Erythroblast (primary cell): ENCODE measurements around the gene TIPARP.
"Not testable (repeated sequence)": the region's sequence is repeated elsewhere in the genome, so short reads cannot be mapped to it uniquely, and the experiment has no call there.

Source experiments
- DNase-seq, 2 experiments: peaks; one replicate each; lab custom pipeline; 2025; lab: John Stamatoyannopoulos, UW
- GATA1 ChIP-seq: IDR thresholded peaks from 2 replicates; pipeline ENCODE4 v1.6.1; 2011; ENCODE audit warnings: low read depth, mild to moderate bottlenecking, control low read depth, low read length, moderate library complexity
- POLR2A ChIP-seq: IDR thresholded peaks from 2 replicates; pipeline ENCODE4 v1.6.1; 2011; ENCODE audit warnings: mild to moderate bottlenecking, low read length

TIPARP gene

GRCh38 chr3:156721687-156722618 lies 47.6 kb downstream of the TIPARP start:
- no peak for DNase-seq
- no peak for TF ChIP-seq GATA1
- TF ChIP-seq POLR2A: no peak

GRCh38 chr3:156723182-156723619 lies 48.8 kb downstream of the TIPARP start:
- no peak for DNase-seq
- TF ChIP-seq POLR2A (no peak), GATA1 (no peak)

GRCh38 chr3:156725682-156726081 lies 51.3 kb downstream of the TIPARP start:
- TF ChIP-seq POLR2A (no peak), GATA1 (no peak)
- no peak for DNase-seq

DNA sequence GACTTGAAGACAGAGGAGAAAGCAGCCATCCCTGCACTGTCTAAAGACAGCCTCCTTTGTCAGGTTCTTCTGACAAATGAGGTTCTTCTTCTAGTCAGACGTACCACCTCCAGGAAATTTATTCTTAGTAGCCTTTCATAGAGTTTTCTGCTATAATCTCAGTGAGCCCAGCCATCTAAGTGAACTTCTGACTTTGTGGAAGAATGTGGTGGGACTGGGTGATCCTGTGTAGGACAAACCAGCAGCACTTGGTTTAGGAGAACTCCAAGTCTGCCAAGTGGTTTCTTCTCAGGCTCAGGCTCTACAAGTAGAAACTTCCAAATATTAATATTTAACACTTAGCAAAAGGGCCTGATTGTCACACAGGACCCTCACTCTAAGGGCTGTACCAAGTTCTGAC lies 52.1 kb downstream of the TIPARP start:
- TF ChIP-seq POLR2A (no peak), GATA1 (no peak)
- DNase-seq: no peak

DNA sequence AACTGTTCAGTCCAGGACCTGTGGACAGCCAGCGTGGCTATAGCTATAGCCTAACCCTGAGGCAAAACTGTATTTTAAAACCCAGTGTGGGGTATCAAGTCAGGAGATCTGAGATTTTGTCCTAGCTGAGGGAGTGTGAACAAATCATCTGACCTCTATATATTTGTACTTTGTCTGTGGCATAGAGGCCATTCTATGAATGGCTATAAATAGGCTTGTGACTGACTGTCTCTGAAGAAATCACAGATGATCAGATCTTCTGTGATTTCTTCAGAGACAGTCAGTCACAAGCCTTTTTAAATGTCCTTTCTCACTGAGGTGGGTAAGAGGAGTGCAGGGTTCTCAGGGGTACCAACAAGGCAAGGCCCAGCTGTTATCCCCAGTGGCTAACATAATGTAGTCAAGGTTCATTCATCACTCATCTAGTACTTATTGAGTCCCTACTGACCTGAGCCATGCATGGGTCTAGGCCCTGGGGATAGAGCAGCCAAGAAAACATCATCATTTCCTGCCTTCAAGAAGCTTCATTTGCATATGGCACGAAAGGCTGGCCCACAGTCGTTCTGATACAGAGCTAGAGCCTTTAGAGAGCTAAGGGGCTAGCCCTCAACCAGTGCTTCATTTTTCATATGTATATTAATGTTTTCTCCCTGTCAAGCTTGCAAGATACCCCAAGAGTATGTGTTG lies 53.3 kb downstream of the TIPARP start:
- TF ChIP-seq GATA1 (no peak), POLR2A (no peak)
- DNase-seq: no peak

DNA sequence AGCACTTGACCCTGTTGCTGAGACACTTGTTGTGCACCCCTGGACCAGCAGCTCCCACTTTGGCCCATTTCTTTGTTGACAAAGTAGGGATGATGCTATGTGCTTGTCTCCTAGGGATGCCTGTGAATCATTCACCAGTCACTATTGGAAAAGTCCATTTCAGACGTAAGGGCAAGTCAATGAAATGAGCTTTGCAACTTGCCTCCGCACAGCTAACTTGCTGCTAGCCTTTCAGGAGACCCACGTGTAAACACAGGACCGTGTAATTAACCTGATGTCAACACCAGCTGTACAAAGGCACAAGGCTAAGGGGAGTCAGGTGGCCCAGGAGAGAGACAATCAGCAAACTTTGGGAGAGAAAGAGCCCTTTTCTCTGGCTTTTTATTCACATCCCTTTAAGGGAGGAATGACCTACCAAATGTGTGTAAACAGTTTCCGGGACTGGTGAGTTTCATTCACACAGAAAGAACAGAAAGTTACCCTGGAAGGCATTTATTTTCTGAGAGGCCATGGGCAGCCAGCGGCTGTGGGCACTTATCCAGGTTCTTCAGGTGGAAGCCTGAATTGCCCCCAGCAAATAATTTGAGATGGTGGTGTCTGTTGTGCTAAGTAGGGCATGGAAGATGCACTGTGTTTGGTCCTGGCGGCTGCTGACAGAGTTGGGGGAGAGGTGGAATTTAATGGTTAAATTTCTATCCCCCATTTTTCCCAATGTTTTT lies 54.0 kb downstream of the TIPARP start:
- no peak for DNase-seq
- TF ChIP-seq GATA1: no peak

- DNase-seq: no peak
- TF ChIP-seq GATA1: no peak
- no peak for TF ChIP-seq POLR2A
These were observed 55.2 kb downstream of the TIPARP start for GRCh38 chr3:156729460-156730179.

DNA sequence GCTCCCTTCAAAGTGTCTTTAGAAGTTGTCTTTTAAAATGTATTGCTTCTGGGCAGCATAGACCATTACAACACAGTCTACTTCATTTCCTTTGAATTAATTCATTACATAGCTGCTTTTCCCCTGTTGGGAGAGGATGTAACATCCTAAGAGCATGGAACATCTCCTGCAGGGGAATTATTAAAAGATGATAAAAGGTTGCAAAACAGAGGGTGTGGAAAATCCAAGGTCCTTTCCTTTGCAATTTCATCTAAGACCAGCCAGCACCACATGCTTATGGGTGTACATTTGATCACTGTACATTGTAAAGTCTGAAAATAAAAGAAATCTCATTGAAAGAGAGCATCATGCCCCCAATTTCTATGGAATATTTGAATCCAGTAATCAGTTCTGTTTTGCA lies 57.4 kb downstream of the TIPARP start:
- DNase-seq: no peak
- TF ChIP-seq GATA1 (no peak), POLR2A (no peak)

DNA sequence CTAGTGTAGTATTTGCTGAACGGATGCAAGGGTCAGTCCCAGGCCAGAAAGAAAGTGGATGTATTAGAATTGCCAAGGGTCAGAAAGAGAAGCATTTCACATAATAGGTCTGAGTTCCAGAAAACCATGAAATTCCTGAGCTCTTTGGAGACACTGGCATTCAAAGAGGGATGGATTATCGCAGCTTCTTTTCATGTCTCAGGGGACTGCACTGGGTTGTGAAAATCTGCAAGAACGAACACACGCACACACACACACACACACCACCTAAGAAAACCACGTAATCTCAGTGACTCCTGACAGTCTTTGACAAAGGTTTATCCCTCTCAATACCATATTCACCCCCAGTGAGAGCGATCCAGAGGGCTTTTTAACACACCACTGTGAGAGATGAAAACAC lies 57.9 kb downstream of the TIPARP start:
- no peak for DNase-seq

DNA sequence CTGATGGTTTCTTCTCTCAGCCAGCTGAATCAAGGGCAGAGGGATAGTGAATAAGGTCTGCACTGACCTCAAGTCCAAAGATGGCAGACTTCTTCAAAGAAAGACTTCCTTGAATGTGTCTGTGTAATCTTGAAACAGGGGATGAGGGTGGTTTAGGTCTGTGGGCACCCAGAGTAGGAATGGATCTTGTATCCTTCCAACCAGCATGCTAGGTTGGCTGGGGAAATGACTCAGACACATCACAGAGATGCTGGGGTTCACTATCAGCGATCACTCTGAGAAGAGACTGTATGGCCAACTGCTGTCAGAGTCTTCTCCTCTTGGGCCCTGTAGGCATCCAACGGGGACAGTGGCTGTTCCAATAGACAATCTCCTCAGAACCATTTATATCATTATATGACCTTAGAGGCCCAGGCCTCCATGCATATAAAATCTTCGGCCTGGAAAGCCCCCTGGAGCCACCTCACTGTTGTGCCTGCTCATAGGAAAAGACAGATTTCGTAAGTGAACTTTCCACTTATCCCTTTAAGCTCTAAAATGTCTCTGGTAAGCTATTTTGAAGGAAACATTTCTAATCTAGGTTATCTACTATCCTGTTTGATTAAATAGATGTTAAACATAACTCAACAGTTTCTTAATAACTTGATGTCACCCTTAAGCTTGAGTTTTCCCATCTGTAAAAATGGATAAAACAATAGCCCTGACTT lies 58.5 kb downstream of the TIPARP start:
- TF ChIP-seq POLR2A (no peak), GATA1 (no peak)
- DNase-seq: no peak

More for the DNA sequence above, 57.9 kb downstream of the TIPARP start:
- TF ChIP-seq GATA1 (no peak), POLR2A (no peak)

GRCh38 chr3:156734661-156735060 lies 60.3 kb downstream of the TIPARP start:
- DNase-seq: not testable (repeated sequence)

DNA sequence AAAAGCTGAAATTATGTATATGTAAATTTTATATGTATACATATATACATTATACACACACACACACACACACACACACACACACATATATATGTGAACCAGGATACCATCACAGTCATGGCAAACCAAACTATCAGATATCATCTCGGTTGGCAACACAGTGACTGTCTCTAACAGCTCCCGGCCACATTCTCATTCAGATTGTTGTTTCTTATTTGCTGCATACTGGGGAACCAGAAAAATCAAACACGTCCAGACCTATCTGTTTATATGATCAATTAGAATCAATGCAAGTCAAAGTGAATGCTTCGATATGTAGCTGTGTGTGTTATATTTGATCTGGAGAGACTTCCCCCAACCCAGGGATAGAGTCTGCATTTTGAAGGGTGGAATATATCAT lies 61.1 kb downstream of the TIPARP start:
- no peak for DNase-seq
- TF ChIP-seq GATA1 (no peak), POLR2A (no peak)

- DNase-seq: not testable (repeated sequence)
These were observed 62.7 kb downstream of the TIPARP start for GRCh38 chr3:156737049-156737448.

- DNase-seq: no peak
- no peak for TF ChIP-seq GATA1
- no peak for TF ChIP-seq POLR2A
These were observed 63.9 kb downstream of the TIPARP start for GRCh38 chr3:156738251-156738650.
